ENCODE data around the gene SLC35E3. TPM values are rescaled to one million over a fixed set of nuclear protein-coding genes. Genes with fewer than 3 reads are reported as not detected.

Gene SLC35E3
- total RNA-seq, 1 donor from 2014 or later: 2.0 TPM

DNA sequence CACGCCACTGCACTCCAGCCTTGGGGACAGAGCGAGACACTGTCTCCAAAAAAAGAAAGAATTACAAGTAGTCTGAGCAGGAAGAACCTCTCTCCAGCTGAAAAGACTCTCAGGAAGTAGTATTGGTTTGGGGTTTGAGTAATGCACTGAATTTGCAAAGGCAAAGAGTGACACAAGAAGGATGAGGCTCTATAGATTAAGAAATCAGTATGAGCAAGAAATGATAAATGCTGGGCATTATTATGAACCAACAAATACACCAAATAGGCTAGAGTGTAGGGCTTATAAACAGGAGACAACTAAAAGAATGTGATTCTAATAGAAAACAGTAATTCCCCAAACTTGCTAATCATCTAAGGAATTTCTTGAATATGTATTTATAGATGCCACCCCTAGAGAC, 2.6 kb upstream of the SLC35E3 start:
- no peak for DNase-seq (ENCODE audit: low spot score in 2 of 2)
- Histone ChIP-seq H3K4me1 (peaks cover 0 to 7% of the 10 kb centered on the region in 2 donors), H3K27ac (no peak overlapping the region), H3K9me3 (no peaks in the 10 kb centered on the region), H3K36me3 (peaks cover 0 to 9% of the 10 kb centered on the region in 2 donors), H3K4me3 (no peak overlapping the region), H3K27me3 (no peaks in the 10 kb centered on the region)
- TF ChIP-seq, protein P1, sequence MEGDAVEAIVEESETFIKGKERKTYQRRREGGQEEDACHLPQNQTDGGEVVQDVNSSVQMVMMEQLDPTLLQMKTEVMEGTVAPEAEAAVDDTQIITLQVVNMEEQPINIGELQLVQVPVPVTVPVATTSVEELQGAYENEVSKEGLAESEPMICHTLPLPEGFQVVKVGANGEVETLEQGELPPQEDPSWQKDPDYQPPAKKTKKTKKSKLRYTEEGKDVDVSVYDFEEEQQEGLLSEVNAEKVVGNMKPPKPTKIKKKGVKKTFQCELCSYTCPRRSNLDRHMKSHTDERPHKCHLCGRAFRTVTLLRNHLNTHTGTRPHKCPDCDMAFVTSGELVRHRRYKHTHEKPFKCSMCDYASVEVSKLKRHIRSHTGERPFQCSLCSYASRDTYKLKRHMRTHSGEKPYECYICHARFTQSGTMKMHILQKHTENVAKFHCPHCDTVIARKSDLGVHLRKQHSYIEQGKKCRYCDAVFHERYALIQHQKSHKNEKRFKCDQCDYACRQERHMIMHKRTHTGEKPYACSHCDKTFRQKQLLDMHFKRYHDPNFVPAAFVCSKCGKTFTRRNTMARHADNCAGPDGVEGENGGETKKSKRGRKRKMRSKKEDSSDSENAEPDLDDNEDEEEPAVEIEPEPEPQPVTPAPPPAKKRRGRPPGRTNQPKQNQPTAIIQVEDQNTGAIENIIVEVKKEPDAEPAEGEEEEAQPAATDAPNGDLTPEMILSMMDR (IDR thresholded peaks at IDR 0.05): no peak
- intact Hi-C loops (cut with DNase I): no loop called here

DNA sequence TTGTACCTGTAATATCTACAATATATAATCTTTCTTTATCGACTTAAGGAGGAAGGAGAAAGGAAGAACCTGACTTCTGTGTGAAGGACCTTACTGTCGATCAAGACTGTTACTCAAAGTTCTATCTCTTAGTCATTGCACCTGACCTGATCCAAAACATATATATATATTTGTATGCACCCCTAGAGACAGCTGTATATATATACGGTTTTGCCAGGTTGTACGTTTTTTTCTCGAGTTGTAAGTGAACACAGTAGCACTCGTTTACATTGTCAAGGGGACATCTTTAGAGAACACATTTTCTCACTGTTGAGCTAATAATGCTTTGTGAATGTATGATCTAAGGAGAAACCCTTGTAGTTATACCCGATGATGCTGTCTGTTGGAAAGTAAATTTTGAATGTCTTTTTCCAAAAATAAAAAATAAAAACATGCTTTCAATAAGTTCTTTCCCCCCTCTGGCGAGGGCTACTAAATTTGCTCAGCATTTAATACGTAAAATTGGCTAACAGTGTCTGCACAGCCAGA, 536 bp upstream of the SLC35E3 start:
- Histone ChIP-seq H3K4me1 (peaks cover 0 to 7% of the 10 kb centered on the region in 2 donors), H3K9me3 (no peaks in the 10 kb centered on the region), H3K4me3 (peak overlapping the region; percentile 66 to 85), H3K27ac (peak overlapping the region; percentile 72 to 75), H3K36me3 (peaks cover 0 to 9% of the 10 kb centered on the region in 2 donors), H3K27me3 (no peaks in the 10 kb centered on the region)
- intact Hi-C loops (cut with DNase I): no loop called here
- TF ChIP-seq, protein P1 (IDR thresholded peaks at IDR 0.05): no peak
- DNase-seq (ENCODE audit: low spot score in 2 of 2): no peak

DNA sequence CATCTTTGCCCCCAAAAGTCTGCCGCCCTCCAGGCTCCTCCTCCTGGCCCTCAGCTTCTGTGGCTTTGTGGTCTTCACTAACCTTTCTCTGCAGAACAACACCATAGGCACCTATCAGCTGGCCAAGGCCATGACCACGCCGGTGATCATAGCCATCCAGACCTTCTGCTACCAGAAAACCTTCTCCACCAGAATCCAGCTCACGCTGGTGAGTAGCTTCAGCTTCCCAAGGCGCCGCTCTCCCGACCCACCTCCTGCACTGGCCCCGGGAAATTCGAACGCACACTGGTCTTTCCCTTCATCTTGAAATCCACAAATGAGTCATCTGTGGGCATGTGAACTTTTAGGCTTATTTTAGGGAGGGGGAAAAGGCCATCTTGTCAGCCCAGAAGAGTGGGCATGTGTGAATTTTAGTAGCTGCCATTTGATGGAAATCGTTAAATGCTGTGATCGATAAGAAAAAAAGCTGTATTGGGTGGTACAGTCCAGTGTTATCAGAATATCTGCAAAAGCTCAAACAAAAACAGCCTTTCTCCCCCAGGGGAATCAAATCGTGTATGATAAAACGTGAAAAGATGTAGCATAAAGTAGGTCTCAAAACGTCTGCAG, 700 bp downstream of the SLC35E3 start:
- peaks cover 0 to 7% of the 10 kb centered on the region in 2 donors for H3K36me3 ChIP-seq
- H3K27ac ChIP-seq: peak overlapping the region; percentile 72 to 75
- TF ChIP-seq, protein P1 (IDR thresholded peaks at IDR 0.05): no peak
- peak overlapping the region; percentile 66 to 85 for H3K4me3 ChIP-seq
- no peaks in the 10 kb centered on the region for H3K9me3 ChIP-seq
- no peaks in the 10 kb centered on the region for H3K27me3 ChIP-seq
- H3K4me1 ChIP-seq: peaks cover 0 to 7% of the 10 kb centered on the region in 2 donors
- intact Hi-C loops (cut with DNase I): loop anchor here (1.0 kb wide), 3 partner anchors 60 to 414 kb away; partner anchors contain the start of genes MDM1, MDM2 and NUP107
- DNase-seq (ENCODE audit: low spot score in 2 of 2): peak; percentile 30 to 79

DNA sequence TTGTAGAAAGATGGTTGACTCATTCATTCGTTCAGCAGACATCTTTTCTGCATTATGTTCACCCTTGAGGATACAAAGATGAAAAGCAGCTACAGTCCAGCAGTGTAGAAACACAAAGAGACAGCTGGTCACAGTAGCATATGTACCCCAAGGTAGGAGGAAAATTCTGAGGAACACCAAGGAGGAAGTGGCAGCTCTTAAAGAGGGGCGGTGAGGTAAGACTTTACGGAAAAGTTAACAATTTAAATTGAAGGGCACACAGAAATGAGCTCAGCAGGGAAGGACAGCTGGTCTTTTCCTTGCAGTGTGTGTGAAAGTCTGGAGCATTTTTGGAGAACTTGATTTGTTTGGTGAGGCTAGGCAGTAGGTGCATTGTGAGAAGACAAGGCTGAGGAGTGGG, 3.5 kb downstream of the SLC35E3 start:
- H3K27ac ChIP-seq: no peak overlapping the region
- H3K9me3 ChIP-seq: no peaks in the 10 kb centered on the region
- H3K36me3 ChIP-seq: peaks cover 13 to 19% of the 10 kb centered on the region in 2 donors
- H3K27me3 ChIP-seq: no peaks in the 10 kb centered on the region
- no peak overlapping the region for H3K4me3 ChIP-seq
- DNase-seq (ENCODE audit: low spot score in 2 of 2): no peak
- TF ChIP-seq, protein P1 (IDR thresholded peaks at IDR 0.05): no peak
- peaks cover 0 to 7% of the 10 kb centered on the region in 2 donors for H3K4me1 ChIP-seq
- intact Hi-C loops (cut with DNase I): no loop called here

DNA sequence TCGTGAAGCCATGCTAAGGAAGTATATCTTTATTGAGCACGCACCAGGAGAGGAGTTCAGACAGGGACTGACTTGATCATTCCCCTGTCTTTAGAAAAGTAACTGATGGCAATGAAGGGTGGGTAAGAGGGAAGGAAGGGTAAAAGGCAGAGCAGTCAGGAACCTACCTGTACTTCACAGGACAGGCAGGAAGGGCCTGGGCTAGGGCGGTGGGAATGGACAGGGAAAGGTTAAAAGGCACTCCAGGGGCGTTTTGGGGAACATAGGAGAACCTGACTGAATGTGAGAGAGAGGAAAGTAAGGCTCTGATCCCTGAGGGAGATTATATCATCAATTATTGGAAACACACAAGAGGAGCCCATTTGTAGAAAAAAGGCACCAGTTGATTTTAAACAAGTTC, 3.9 kb downstream of the SLC35E3 start:
- Histone ChIP-seq H3K27me3 (no peaks in the 10 kb centered on the region), H3K27ac (no peak overlapping the region), H3K36me3 (peaks cover 15 to 24% of the 10 kb centered on the region in 2 donors), H3K4me3 (no peak overlapping the region), H3K4me1 (peaks cover 0 to 7% of the 10 kb centered on the region in 2 donors), H3K9me3 (no peaks in the 10 kb centered on the region)
- TF ChIP-seq, protein P1 (IDR thresholded peaks at IDR 0.05): no peak
- DNase-seq (ENCODE audit: low spot score in 2 of 2): no peak
- intact Hi-C loops (cut with DNase I): no loop called here
